SJCRH30 (cell line): Measurements from ENCODE around the gene KAZALD1. TPM values are rescaled to one million over a fixed set of nuclear protein-coding genes. Genes with fewer than 3 reads are reported as not detected.
A peak's percentile ranks its signal among the peaks of the same experiment; 100 is the strongest.
"Not testable (repeated sequence)": the region's sequence is repeated elsewhere in the genome, so short reads cannot be mapped to it uniquely, and the experiment has no call there.

Experiments used
- DNase-seq, 2 experiments: peaks; one replicate each; pipeline ENCODE4 v3.0.0-alpha.2; 2015 to 2020
- H3K27ac ChIP-seq: fragments of 250-450 bp; sonication (Bioruptor Pico); 2 replicates; pipeline ENCODE4 v1.5.1; 2020; ENCODE audit warnings: mild to moderate bottlenecking, moderate library complexity
- H3K27me3 ChIP-seq: fragments of 250-450 bp; sonication (Bioruptor Pico); 2 replicates; pipeline ENCODE4 v1.5.1; 2020; ENCODE audit warnings: mild to moderate bottlenecking, moderate library complexity
- H3K36me3 ChIP-seq: fragments of 250-450 bp; sonication (Bioruptor Pico); 2 replicates; pipeline ENCODE4 v1.5.1; 2020; ENCODE audit warnings: mild to moderate bottlenecking, moderate library complexity
- H3K4me1 ChIP-seq: fragments of 250-450 bp; sonication (Bioruptor Pico); 2 replicates; pipeline ENCODE4 v1.5.1; 2020; ENCODE audit warnings: mild to moderate bottlenecking, moderate library complexity
- H3K4me3 ChIP-seq: fragments of 250-450 bp; sonication (Bioruptor Pico); 2 replicates; pipeline ENCODE4 v1.5.1; 2020; ENCODE audit warnings: mild to moderate bottlenecking, moderate library complexity
- H3K9me3 ChIP-seq: fragments of 250-450 bp; sonication (Bioruptor Pico); replicated peaks from 2 replicates; pipeline ENCODE4 v1.5.1; 2020; ENCODE audit warnings: mild to moderate bottlenecking, moderate library complexity
- total RNA-seq: library from RNA; depleted of rRNA; stranded (reverse); fragments of >200 nt; shearing (Covaris generic); gene quantifications from 2 replicates; pipeline ENCODE4 v1.2.3, GENCODE V29; 2014

Gene KAZALD1
- total RNA-seq, 1 experiment from 2014 or later: 58.1 TPM

DNA sequence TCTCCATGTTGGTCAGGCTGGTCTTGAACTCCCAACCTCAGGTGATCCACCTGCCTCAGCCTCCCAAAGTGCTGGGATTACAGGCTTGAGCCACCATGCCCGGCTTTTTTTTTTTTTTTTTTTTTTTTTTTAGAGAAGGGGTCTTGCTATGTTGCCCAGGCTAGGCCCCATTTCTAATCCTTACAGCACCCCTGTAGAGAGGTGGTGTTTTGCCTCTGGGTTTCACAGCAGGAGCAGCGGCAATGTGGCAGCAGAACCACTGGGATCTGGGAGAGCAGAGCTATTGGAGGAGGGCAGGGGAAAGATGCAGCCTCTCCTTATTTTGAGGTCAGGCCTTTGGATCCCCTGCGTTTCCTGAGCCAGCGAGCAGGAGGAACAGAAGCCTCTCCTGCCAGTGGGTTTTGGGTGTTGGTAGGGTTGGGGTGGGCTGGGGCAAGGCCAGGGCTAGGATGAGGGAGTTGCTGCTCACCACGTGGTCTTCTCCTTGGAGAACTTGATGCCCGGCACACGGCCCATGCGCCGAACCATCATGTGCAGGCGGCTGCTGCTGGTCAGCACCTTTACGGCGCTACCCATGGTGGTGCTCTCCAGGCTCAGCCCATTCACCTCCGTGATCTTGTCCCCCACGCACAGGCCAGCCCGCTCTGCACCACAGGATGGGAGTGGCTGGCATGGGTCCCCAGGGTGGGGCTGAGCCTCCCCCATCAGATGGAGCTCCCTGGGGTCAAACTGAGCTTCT is 38.7 kb upstream of the KAZALD1 start:
- H3K27ac ChIP-seq: no peak overlapping the region
- H3K36me3 ChIP-seq: no peaks in the 10 kb centered on the region
- no peaks in the 10 kb centered on the region for H3K9me3 ChIP-seq
- H3K27me3 ChIP-seq: no peaks in the 10 kb centered on the region
- peaks cover 21% of the 10 kb centered on the region for H3K4me1 ChIP-seq
- H3K4me3 ChIP-seq: no peak overlapping the region
- no peak for DNase-seq

DNA sequence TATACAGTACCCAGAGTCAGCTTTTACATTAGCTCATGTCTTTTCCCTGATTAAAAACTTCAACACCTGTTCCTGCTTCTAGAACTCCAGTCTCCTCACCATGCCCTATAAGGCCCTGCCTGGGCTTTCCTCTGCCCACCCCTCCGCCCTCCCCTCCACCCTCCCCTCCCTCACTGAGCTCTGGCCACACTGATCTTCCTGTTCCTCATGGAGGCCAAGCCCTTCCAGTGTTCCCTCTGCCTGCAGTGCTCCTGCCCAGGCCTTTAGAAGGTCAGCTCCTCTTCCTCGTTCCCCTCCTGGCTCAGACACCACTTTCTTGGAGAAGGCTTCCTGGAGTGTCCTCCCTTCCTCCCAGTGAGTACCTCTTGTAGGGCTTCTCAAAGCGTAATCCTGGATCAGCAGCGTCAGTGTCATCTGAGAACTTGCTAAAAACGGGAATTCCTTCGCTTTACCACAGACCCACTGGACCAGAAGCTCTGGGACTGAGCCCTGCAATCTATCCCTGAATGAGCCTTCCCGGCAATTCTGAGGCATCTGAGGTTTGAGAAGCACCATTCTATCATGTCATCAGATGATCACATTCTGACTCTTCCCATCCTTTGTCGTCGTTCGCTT is 34.6 kb upstream of the KAZALD1 start:
- no peak overlapping the region for H3K27ac ChIP-seq
- peak; percentile 43 to 47 for DNase-seq
- H3K4me3 ChIP-seq: no peak overlapping the region

DNA sequence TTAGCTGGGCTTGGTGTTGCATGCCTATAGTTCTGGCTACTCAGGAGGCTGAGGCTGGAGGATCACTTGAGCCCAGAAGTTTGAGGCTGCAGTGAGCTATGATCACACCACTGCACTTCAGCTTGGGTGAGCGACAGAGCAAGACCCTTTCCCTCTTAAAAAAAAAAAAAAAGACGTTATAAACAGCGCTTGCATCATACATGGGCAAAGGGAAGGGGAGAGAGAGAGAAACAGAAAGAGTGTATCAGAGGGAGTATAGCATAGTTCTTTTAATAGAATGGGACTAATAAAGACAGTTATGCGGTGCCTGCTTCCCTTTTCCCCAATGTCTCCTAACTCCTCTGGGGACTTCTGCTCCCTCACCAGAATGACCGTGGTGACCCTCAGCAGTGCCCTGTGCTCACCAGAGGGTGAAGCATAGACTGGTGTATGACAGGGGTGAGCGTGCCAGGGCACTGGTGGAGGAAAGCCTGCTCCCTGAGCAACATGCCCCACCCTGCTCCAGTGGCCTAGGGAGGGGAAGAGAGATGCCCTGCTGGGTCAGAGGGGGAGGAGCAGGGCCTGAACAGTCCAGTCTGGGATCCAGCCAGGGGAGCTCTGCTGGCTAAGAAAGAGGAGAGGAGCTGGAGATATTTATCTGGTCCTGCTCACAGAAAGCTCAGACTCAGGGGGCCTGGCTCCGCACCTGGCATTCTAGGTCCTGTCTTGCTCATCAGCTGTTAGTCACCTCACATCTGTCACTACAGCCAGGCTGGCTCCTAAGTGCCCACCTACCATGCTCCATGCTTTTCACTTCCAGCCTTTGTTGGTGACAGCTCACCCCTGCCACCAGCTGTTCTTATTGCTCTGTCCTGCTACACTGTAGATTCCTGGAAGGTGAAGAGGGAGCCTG is 33.1 kb upstream of the KAZALD1 start:
- Histone ChIP-seq H3K27ac (peak overlapping the region; percentile 16; the same call in 1 of the 2 replicates), H3K4me1 (peaks cover 50% of the 10 kb centered on the region), H3K36me3 (no peaks in the 10 kb centered on the region), H3K9me3 (no peaks in the 10 kb centered on the region), H3K27me3 (no peaks in the 10 kb centered on the region), H3K4me3 (no peak overlapping the region)
- peak; percentile 75 to 84 for DNase-seq

More for the DNA sequence above, 34.6 kb upstream of the KAZALD1 start:
- no peaks in the 10 kb centered on the region for H3K9me3 ChIP-seq
- H3K36me3 ChIP-seq: no peaks in the 10 kb centered on the region
- H3K27me3 ChIP-seq: no peaks in the 10 kb centered on the region
- H3K4me1 ChIP-seq: peaks cover 40% of the 10 kb centered on the region

DNA sequence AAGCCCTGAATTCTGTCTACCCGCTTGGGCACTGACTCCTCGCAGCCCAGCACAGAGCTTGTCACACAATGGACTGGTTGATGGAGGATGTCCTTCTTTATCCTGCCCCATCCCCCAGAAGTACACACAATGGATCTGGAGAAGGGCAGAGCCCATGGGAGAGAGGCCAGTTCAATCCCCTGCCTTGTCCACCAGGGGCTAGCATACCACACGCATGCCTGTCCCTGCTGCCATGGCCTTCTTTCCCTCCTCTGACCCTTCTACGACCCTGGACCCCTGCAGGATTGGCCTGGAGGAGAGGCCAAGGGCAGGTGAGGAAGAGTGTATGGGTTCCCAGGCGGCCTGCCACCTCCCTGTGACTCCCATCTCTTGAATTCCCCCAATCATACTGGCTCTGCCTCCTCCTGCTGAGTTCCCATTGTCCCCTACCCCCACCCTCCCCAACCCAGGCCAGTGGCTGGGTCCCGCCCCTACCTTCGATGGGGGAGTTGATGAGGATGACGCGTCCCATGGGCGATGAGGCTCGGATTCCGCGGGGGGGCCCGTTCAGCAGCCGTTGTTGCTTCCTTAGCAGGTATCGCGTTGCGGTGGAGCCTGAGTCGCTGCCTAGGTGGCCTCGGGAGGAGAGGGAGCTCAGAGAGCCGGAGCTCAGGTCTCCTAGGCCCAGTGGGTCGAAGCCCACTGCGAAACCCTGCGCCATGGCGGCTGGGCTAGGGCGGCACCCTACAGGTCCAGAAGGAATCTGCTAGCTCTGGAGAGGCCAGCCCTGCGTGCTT is 32.1 kb upstream of the KAZALD1 start:
- no peaks in the 10 kb centered on the region for H3K9me3 ChIP-seq
- H3K27me3 ChIP-seq: no peaks in the 10 kb centered on the region
- no peaks in the 10 kb centered on the region for H3K36me3 ChIP-seq
- H3K4me1 ChIP-seq: peaks cover 50% of the 10 kb centered on the region
- peak overlapping the region; percentile 16; the same call in 1 of the 2 replicates for H3K27ac ChIP-seq
- DNase-seq: peak; percentile 45 to 56
- no peak overlapping the region for H3K4me3 ChIP-seq

DNA sequence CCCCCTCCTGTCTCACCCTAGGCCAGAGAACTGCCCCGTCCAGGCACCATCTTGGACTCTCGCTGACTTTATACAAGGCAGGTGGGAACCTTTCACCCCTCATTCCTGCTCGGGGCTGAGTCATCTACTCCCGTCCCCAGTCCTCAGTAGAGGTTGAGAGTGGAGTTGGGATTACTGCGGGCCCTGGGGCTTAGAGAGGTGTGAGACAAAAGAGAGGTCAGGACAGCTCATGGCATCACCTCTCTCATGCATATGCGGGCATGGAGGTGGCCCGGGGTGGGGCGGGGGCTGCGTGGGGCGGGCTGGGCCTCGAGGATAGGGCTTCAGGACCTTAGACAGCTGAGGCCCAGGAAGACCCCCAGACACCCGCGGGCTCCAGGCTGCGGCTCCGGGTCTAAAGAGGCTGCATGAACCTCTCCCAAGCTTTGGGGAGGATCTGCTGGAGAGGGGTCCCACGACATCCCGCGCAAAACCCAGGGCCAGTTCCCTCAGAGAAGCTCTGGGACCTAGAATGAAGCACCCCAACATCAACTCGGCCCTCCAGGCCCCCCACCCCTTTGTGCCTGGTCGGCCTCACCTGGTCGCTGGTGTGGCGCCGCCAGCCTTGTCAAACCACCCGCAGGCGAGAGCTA is 31.2 kb upstream of the KAZALD1 start:
- no peaks in the 10 kb centered on the region for H3K9me3 ChIP-seq
- H3K4me1 ChIP-seq: peaks cover 50% of the 10 kb centered on the region
- no peaks in the 10 kb centered on the region for H3K36me3 ChIP-seq

DNA sequence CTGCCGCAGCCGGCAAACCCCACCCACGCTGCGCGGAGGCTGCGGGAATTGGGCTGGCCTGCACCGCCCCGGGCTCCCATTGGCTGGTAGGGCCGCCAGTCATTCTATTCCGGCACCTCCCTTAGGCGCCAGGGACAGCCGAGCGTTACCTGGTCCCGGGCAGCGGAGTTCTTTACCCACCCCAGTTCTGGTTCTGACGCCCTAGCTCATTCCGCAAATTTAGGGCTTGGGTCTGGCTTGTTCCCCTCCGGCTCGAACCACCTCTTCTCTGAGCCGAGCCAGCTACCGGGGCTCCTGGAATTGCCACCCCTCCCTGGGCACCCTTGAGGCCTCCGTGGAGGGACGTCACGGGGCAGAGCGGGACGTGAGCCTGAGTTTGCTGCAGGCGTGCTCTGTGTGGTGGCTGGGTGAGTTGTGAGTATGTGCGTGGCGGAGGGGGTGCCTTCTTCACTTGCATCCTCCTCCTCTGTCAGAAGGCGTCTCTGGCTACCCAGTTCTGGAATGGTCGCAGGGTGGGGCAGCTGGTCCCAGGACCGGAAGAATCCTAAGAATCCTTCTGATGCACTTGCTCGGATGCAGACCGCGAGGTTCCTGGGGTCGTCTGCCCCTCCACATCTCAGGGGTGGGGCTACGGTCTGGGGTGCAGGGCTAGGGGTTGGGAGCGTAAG is 30.5 kb upstream of the KAZALD1 start, which contains the start of the genes PDZD7 and SFXN3:
PDZD7 (minus strand) TSS at position 2 of the 668 bp plus-strand sequence. CDS start 910 bp downstream, outside the sequence.
SFXN3 (plus strand) TSS at position 107 of the 668 bp plus-strand sequence. CDS start 3,461 bp downstream, outside the sequence.
- Histone ChIP-seq H3K4me3 (peak within 1 kb of the TSS; percentile 53), H3K27me3 (no peaks in the 10 kb centered on the region), H3K9me3 (no peaks in the 10 kb centered on the region), H3K27ac (peak within 1 kb of the TSS; percentile 31), H3K4me1 (peaks cover 50% of the 10 kb centered on the region), H3K36me3 (no peaks in the 10 kb centered on the region)
- DNase-seq: peak; percentile 77 to 80

More for the DNA sequence above, 31.2 kb upstream of the KAZALD1 start:
- Histone ChIP-seq H3K27ac (no peak overlapping the region), H3K27me3 (no peaks in the 10 kb centered on the region), H3K4me3 (peak overlapping the region; percentile 53)
- DNase-seq: no peak

DNA sequence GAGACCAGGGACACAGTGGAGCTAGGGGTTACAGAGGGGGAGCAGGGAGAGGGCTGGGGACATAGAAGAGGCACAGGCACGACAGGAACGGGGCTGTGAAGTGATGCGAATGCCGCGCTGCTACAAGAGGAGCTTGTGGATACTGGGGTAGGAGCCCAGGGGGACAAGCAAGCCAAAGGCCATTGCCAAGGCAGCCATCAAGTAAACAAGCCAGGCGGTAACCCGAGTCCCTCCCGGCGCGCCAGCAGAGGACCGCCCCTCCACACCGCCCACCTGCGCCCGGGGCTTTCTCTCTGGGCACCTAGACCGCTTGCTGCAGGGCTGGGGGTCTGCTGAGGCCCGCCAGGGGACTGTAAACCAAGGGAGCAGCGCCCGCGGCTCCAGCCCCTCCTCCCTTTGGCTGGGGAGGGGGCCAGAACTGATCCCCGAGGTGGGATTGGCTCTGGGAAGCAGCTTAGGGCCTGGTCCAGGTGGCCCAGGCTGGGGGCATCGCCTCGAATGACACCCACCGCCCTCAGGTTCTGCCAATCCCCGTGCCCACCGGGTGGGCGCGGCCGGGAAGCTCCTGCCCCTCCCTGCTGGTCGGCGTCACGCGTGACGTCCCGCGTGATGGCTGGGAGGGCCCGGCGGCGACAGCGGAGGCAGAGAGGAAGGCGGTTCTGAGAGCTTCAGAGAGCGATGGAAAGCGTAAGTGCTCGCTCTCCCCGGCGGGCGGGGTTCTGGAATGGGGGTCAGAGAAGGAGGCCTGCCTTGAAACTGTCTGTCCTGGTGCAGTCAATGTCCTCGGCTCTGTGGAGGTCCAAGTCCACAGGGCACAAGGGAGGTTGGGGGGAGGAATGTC is 29.8 kb upstream of the KAZALD1 start:
- H3K36me3 ChIP-seq: no peaks in the 10 kb centered on the region
- peak overlapping the region; percentile 31 for H3K27ac ChIP-seq
- H3K27me3 ChIP-seq: no peaks in the 10 kb centered on the region
- H3K4me3 ChIP-seq: peak overlapping the region; percentile 53
- H3K4me1 ChIP-seq: peaks cover 44% of the 10 kb centered on the region
- no peaks in the 10 kb centered on the region for H3K9me3 ChIP-seq
- peak; percentile 54 to 60 for DNase-seq

DNA sequence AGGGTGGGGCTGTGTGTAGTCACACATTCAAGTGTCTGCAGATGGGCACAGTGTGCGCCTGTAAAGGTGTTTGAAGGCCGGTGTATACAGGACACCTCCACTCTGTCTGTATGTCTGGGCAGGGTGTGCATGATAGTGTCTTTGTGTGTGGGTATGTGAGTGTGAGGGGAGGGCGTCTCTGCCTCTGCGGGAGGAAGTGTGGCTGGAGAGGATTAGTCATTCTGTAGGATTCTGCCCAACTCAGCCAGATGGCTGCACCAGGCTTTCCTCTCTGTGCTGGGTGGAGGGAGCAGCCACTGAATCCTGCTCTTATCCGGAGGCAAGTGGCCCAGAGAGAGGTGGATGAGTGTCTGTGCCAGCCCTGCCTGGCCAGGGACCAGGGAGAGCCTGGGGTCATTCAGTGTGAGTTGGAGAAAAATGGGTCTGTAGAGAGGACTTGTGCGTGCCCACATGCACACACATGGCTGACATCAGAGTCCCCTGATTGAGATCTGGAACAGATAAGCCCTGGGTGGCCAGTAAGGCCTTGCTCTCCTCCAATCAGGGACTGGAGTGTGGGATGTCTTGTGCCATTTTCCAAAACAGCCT is 29.1 kb upstream of the KAZALD1 start:
- peak overlapping the region; percentile 31 for H3K27ac ChIP-seq
- DNase-seq: peak; percentile 78 to 81

DNA sequence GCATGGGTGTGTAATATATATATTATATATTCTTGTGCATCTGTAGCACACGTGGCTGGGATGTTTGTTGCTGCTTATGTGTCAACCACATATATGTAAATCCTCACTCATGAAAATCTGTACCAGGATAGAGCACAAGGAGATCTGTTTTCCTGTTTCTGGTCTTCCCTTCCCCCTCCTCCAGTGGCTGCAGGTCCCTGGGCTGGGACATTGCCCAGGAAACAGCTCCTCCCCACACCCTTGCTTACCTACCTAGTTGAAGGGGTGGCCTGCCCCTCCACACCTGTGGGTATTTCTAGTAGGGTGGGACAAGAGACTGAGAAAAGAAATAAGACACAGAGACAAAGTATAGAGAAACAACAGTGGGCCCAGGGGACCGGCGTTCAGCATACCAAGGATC is 28.5 kb upstream of the KAZALD1 start:
- Histone ChIP-seq H3K36me3 (no peaks in the 10 kb centered on the region), H3K4me1 (peaks cover 34% of the 10 kb centered on the region), H3K27me3 (no peaks in the 10 kb centered on the region), H3K4me3 (peak overlapping the region; percentile 53; the same call in 1 of the 2 replicates), H3K9me3 (no peaks in the 10 kb centered on the region), H3K27ac (no peak overlapping the region; the same call in 1 of the 2 replicates)
- no peak for DNase-seq

More for the DNA sequence above, 29.1 kb upstream of the KAZALD1 start:
- no peaks in the 10 kb centered on the region for H3K27me3 ChIP-seq
- no peaks in the 10 kb centered on the region for H3K9me3 ChIP-seq
- H3K36me3 ChIP-seq: no peaks in the 10 kb centered on the region
- H3K4me3 ChIP-seq: peak overlapping the region; percentile 53
- peaks cover 38% of the 10 kb centered on the region for H3K4me1 ChIP-seq

DNA sequence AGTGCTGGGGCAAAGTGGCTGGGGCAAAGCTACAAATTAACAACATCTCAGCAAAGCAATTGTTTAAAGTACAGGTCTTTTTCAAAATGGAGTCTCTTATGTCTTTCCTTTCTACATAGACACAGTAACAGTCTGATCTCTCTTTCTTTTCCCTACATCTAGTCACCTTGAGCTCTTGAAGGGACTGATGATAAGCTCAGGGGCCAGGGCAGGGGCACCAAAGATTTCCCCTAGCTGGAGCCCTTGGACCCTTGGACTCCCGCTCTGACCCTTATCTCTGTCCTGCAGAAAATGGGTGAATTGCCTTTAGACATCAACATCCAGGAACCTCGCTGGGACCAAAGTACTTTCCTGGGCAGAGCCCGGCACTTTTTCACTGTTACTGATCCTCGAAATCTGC is 27.4 kb upstream of the KAZALD1 start:
- not testable (repeated sequence) for H3K9me3 ChIP-seq, H3K27ac ChIP-seq, H3K27me3 ChIP-seq, H3K4me3 ChIP-seq, H3K36me3 ChIP-seq, DNase-seq
- peaks cover 24% of the 10 kb centered on the region for H3K4me1 ChIP-seq

DNA sequence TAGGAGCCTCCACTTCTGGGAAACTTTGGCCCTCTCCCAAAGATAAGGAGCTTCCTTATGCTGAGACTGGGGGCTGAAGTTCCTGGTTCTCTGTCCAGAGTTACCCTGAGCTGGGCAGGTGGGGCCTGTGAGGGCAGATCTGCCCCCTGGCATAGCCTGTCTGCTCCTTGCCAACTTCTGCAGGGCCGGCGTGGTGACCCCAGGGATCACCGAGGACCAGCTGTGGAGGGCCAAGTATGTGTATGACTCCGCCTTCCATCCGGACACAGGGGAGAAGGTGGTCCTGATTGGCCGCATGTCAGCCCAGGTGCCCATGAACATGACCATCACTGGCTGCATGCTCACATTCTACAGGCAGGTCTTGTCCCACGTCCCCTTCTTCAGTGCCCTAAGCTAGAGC is 26.5 kb upstream of the KAZALD1 start:
- Histone ChIP-seq H3K27ac (no peak overlapping the region), H3K4me1 (peaks cover 17% of the 10 kb centered on the region), H3K27me3 (no peaks in the 10 kb centered on the region), H3K36me3 (no peaks in the 10 kb centered on the region), H3K9me3 (no peaks in the 10 kb centered on the region), H3K4me3 (no peak overlapping the region)
- no peak for DNase-seq
